Right renal pelvis (tissue), 4 donors: Measurements from ENCODE around the gene DOCK9. TPM values are rescaled to one million over a fixed set of nuclear protein-coding genes. Genes with fewer than 3 reads are reported as not detected.
"Not testable (repeated sequence)": the region's sequence is repeated elsewhere in the genome, so short reads cannot be mapped to it uniquely, and the experiment has no call there.

ENCODE experiments used
- DNase-seq, 4 donors: peaks; one replicate each; pipeline ENCODE4 v3.0.0-alpha.2; 2013; ENCODE audit warnings: low read depth in 4 of 4, low spot score in 3 of 4, missing footprints in 1 of 4
- polyA plus RNA-seq, 4 donors: library from polyadenylated mRNA; unstranded; fragments of 120-200 nt; gene quantifications; one replicate each; pipeline ENCODE4 v1.2.1, GENCODE V29; 2013; ENCODE audit not compliant: insufficient read length in 4 of 4

DOCK9 gene
- polyA plus RNA-seq, 4 donors: 55.2 to 70.2 (median 66.7) TPM

- DNase-seq: no peak
Measured at GRCh38 chr13:98829541-98829940, 148.3 kb downstream of the DOCK9 start.

GRCh38 chr13:98828614-98829013 is 149.2 kb downstream of the DOCK9 start:
- DNase-seq: no peak

GRCh38 chr13:98827449-98827848 is 150.4 kb downstream of the DOCK9 start:
- no peak for DNase-seq

DNA sequence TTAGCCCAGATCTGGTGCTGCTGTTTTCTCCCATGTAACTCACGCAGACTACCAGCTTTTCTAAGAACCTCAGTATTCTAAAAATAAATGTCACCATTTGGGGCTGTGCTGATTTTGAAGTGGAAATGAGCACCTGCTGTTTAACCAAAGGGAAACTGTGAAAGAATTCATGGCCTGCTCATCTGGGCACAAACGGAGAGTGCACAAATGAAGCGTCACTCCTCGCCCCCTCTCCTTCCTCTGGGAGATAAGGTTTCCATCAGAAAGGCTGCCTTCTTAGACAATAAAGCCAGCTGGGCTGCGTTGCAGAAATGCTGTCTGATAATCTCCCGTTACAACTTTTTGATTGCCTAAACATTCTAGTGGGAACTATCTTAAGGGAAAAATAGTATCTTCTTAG is 151.7 kb downstream of the DOCK9 start:
- no peak for DNase-seq

DNA sequence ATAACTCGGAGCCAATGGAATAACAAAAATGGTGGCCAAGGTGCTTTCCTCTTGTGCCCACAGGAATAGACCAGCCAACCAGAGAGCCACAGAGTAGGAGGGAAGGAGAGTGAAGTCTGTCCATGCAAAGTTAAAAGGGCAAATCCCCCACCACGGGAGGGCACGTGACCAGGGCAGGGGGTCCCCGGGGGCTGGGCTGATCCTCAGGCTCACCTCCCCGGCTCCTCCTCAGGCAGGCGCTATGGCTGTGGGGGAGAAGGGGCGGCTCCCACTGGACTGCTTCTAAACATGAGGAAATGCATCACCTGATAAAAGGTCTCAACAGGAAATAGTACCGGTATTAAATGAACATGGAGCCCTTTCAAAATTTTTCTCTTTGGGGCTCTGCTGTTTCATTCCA is 152.2 kb downstream of the DOCK9 start:
- no peak for DNase-seq

- no peak for DNase-seq
Measured at GRCh38 chr13:98824376-98825160, 153.3 kb downstream of the DOCK9 start.

DNA sequence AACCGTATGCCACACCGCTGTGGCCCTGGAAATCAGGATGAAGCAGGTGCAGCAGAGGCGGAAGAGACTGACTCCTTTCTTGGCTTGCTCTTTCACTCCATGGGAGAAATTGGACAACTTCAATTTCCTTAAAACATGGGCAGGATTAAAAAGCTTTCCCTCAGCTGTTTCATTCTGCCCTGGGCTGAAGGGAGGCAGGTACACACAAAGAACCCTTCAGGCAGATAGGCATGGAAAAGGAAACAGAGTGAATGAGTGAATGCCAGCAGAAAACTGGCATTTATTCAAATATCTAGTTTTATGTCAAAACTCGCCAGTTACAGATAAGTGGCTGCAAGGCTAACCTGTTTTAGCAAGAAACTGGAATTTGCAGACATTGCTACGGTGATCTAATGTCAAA is 154.4 kb downstream of the DOCK9 start:
- DNase-seq: no peak

DNA sequence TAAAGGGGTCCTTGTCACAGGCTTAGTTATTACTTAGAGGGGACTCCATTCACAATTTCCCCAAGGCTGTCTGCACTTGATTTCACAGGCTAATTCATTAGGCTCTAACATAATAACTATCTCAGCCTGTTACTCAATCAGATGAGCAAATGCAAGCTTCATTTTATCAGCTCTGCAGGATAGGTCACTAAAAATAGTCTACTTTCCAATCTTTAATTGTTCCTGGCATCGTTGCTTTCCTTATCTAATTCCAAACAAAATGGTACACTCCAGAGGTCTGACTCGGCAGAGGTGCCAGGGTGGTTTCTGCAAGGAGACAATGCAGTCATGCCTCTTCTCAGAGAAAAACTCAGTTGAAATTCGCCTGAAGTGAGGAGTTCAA is 155.6 kb downstream of the DOCK9 start:
- DNase-seq: no peak

DNA sequence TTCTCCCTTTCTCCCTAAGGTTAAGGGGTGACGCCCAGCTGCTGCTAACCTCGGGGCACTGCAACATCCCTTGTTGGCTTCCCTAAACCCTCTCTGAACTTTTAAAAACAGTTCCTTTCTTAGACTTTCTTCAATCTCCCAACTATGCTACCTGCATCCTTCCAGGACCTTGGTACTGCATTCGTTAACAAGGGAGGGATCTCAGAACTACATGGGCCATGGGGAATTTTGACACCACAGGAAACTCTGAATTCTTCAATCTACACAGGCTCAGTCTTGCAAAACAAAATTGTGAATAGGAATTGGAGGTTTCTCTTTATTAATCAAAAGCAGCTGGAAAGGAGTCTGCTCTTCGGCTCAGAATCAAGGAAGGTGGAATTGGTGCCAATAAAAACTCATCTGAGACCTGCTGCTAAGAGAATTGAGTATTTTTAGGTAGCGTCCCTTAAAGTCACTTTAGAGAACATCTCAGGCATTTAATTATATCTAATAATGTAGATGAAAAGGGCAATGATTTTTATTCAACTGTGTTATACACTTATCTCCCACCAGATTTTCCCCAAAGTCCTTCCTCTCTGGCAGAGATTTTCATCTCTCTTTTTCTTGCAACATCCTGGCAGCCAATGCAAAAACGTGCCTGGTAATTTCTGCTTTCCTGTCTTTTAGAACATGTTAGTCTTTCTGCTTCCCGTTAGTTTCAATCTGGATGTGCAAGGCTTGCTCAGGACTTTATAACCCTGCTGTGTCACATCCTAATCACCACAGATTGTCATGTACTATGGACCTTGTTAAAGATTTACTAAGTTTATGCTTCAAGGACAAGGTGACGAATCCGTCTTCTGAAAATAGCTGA is 156.3 kb downstream of the DOCK9 start:
- no peak for DNase-seq

- DNase-seq: no peak
Measured at GRCh38 chr13:98820744-98821371, 157.0 kb downstream of the DOCK9 start.

DNA sequence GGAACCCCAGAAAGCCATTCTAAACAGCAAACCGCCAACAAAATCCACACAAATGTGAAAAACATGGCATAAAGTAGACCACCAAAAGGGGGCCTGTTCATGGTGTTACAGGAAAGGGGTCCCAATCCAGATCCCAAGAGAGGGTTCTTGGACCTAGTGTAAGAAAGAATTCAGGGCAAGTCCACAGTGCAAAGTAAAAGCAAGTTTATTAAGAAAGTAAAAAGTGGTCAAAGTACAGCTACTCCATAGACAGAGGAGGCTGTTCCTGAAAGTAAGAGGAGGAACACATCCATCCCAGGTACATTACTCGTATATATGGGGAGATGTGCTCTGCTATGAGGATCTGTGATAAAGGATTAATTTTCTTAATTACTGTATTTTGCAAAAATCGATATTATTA is 157.6 kb downstream of the DOCK9 start:
- no peak for DNase-seq

DNA sequence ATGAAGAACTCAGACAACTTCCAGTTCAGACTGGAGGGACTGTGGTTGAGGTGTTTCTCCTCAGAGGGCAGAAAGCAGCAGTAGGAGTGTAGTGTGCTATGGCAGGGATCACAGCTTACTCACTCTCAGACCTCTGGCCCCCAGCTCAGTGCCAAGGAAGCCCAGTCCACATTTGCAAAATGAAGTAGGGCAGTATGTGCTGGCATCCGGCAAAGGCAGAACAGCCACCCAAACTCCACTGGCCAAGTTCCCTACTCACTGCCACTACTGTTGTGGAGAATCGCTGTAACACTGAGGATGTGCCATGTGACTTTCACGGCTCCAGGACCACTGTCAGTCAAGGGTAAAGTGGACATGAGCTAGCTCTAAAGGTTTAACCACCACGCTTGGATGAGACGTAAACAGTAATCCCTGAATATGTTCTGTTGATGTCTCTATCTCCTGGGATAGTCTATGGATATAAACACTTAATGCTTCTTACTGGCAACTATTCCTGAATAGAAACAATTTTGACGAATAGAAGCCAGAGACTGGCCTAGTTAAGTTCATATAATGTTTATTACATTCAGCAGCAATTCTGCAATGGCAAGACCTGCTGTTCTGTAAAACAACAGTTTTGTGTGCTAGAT is 158.4 kb downstream of the DOCK9 start:
- no peak for DNase-seq

DNA sequence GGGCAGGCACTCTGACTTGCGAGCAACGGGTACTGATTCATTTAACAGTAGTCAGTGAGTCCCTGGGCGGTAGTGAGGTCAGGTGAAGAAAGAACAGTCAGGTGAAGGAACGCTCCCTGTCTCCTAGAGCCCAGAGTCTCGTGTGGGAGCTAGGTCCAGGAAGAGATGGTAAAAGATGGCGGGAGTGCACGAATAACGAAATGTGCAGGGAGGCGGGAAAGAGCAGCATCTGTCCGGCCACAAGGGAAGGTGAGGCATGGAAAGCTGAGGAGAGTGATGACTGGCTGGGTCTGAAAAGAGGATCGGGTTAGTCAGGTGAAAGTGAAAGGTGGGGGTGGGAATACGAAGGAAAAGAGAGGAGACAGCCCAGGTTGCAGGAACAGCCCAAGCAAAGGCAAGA is 161.5 kb downstream of the DOCK9 start:
- no peak for DNase-seq

- DNase-seq: no peak
Measured at GRCh38 chr13:98813993-98814392, 163.9 kb downstream of the DOCK9 start.

DNA sequence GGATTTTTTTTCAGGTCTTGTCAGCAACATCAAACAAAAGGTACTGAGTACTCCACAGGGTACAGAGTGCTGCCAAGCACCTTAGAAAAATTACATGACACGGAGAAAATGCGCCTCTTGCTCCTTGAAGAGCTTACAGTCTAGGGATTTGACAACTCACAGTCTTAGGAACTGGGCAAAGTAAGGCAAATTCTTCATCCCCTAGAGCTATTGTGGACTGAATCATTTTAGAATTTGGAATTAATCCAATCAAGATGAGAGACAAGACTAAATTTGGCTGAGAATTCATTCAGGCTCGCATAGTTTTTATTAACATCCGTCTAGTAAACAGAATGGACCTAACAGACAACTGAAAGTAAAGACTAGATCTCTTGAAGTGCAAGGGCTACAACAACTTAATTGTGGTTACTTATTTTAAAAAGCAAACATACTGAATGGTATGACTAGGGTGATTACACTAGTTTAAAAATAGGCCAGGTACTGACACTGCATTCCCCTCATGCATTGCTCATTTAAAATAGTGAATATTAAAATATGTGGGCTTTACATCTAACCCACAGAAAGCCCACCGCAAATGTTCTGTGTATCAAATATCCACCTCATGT is 165.6 kb downstream of the DOCK9 start:
- DNase-seq: not testable (repeated sequence)

- no peak for DNase-seq
Measured at GRCh38 chr13:98810746-98811145, 167.1 kb downstream of the DOCK9 start.

- DNase-seq: no peak
Measured at GRCh38 chr13:98809345-98809777, 168.5 kb downstream of the DOCK9 start.

DNA sequence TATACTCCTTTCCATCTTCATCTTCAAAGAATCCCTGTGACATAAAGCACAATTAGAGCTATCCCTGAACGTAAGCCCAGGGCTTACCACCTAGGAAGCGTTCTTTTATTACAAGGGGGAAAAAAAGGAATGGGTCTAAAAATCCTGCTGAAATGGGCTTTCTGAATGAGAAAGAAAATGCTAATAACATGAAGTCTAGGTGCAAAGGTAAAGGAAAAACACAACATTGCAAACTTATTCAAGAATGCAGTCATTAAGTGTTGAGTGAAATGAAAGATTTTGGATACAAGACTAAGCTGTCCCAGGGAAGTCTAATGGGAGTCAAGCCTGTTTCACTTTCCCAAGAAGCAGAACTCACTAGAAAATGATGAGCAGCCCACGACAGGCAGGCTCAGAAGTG is 170.1 kb downstream of the DOCK9 start:
- no peak for DNase-seq

- no peak for DNase-seq
Measured at GRCh38 chr13:98804336-98804855, 173.5 kb downstream of the DOCK9 start.

GRCh38 chr13:98803921-98804320 is 173.9 kb downstream of the DOCK9 start:
- no peak for DNase-seq
